ENCODE measurements around the gene OR51T1. TPM values are rescaled to one million over a fixed set of nuclear protein-coding genes. Genes with fewer than 3 reads are reported as not detected.

The OR51T1 gene
- total RNA-seq, 6 experiments from 2014 or later: not detected

DNA sequence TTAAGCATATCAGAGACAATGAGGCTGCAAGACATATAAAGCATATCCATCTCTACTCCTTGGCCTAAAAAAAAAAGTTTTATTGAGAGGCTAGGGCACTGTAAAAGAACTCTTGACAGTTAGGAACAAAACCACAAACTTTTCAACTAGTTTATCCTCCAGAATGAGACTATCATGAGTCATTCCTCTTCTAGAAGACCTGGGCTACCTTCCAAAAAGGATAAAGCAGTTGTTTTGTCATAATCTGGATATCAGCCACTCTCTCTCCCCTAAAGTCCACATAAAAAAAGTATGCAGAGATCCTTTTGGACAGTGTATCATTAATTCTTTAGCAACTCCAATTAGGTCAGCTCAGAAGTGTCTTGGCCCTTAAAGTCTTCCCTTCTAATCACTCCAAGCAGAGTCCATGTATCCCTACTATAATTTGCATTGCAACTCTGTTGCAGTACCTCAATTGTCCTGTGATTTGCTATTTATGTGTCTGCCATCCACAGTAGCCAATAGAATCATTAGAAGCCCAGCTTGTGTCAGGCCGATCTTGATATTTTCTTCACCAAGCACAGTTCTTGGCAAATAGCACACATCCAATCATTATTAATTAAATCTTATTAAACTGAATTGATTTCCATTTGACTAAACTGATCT is 10.4 kb downstream of the OR51T1 start:
- no peaks in the 10 kb centered on the region for H3K27me3 ChIP-seq
- 67% methylated on average over 1 of the region's 1 CpG for WGBS (ENCODE audit: insufficient coverage, low coverage, low lambda C conversion rate, missing lambda C conversion rate)
- H3K36me3 ChIP-seq: no peaks in the 10 kb centered on the region
- no peak overlapping the region for H3K4me3 ChIP-seq
- no peak for TF ChIP-seq POLR2A (IDR thresholded peaks at IDR 0.05)
- TF ChIP-seq, protein P1, sequence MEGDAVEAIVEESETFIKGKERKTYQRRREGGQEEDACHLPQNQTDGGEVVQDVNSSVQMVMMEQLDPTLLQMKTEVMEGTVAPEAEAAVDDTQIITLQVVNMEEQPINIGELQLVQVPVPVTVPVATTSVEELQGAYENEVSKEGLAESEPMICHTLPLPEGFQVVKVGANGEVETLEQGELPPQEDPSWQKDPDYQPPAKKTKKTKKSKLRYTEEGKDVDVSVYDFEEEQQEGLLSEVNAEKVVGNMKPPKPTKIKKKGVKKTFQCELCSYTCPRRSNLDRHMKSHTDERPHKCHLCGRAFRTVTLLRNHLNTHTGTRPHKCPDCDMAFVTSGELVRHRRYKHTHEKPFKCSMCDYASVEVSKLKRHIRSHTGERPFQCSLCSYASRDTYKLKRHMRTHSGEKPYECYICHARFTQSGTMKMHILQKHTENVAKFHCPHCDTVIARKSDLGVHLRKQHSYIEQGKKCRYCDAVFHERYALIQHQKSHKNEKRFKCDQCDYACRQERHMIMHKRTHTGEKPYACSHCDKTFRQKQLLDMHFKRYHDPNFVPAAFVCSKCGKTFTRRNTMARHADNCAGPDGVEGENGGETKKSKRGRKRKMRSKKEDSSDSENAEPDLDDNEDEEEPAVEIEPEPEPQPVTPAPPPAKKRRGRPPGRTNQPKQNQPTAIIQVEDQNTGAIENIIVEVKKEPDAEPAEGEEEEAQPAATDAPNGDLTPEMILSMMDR (IDR thresholded peaks at IDR 0.05): no peak
- no peaks in the 10 kb centered on the region for H3K4me1 ChIP-seq
- intact Hi-C loops (cut with DNase I): no loop called here
- DNase-seq (no peak), ATAC-seq (no peak)
- H3K9me3 ChIP-seq: no peaks in the 10 kb centered on the region
- H3K27ac ChIP-seq: no peak overlapping the region

DNA sequence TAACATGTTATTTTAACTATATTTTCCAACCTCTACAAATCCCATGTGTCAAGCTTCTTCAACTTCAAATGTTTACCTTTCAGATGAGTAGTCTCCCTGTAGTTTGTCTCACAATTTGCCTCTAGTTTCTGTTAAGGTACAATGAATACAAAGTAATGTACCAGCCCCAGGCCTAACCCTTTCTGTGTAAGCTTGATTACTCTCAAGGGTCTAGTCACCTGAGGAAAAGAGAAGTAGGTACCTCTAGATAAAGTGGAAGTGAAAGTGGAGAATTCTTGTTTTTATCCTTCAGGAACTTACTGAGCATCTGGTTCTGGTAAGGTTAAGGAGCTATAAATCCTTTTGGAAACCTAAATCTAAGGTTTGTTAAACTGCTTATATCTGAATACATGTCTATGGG is 21.8 kb downstream of the OR51T1 start, which contains the start of gene OR51A7:
OR51A7 (plus strand) TSS at position 300 of the 400 bp plus-strand sequence. CDS start 3,587 bp downstream, outside the sequence.
- H3K36me3 ChIP-seq: no peaks in the 10 kb centered on the region
- DNase-seq (no peak), ATAC-seq (no peak)
- no peaks in the 10 kb centered on the region for H3K9me3 ChIP-seq
- H3K4me3 ChIP-seq: no peak within 1 kb of the TSS
- TF ChIP-seq, protein P1 (IDR thresholded peaks at IDR 0.05): no peak
- no peak for TF ChIP-seq POLR2A (IDR thresholded peaks at IDR 0.05)
- H3K27me3 ChIP-seq: no peaks in the 10 kb centered on the region
- no peaks in the 10 kb centered on the region for H3K4me1 ChIP-seq
- no peak within 1 kb of the TSS for H3K27ac ChIP-seq
- intact Hi-C loops (cut with DNase I): no loop called here

DNA sequence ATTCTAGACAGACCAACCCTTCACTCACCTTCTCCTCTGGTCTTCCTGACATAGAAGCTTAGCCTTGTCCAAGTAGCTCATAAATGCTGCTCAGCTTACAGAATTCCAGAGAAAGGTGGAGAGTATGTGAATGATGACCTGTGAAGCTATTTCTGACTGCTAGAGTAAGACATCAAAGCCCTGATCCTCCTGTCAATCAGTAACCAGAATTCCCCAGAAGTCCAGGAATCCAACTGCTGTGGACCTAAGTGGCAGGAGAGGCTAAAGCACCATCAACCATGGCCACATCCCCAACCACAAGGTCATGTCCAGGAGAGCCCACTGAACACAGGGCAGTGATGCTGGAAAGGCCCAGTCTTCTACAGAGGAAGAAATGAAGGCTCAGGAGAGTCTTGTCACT is 34.9 kb downstream of the OR51T1 start:
- TF ChIP-seq POLR2A (IDR thresholded peaks at IDR 0.05): no peak
- TF ChIP-seq, protein P1 (IDR thresholded peaks at IDR 0.05): no peak
- H3K27me3 ChIP-seq: no peaks in the 10 kb centered on the region
- DNase-seq: no peak
- intact Hi-C loops (cut with DNase I): no loop called here
- no peak overlapping the region for H3K27ac ChIP-seq
- H3K9me3 ChIP-seq: no peaks in the 10 kb centered on the region
- H3K36me3 ChIP-seq: no peaks in the 10 kb centered on the region
- no peak overlapping the region for H3K4me3 ChIP-seq
- H3K4me1 ChIP-seq: no peaks in the 10 kb centered on the region
- no peak for ATAC-seq

DNA sequence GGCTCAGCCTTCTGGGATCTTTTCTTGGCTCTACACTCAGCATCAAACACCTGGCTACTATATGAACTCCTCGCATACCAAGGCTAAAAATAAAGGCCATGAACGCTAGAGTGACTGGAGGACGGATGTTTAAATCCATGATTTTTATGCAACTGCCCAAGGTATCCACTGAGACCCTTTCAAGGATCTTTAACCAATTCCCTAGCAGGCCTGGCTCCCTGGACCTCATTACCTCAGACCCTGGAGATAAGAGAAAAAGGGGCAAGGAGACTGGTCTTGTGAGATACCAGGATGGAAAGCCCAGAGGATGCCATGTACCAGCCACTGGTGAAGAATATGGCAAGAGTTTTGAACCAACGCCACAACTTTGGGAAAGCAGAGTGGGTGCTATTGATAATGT is 37.5 kb downstream of the OR51T1 start, which contains the start of gene OR51G2:
OR51G2 (minus strand) TSS at position 101 of the 400 bp plus-strand sequence. CDS start 3,687 bp downstream, outside the sequence.
- H3K4me1 ChIP-seq: no peaks in the 10 kb centered on the region
- H3K36me3 ChIP-seq: no peaks in the 10 kb centered on the region
- no peak within 1 kb of the TSS for H3K4me3 ChIP-seq
- TF ChIP-seq, protein P1 (IDR thresholded peaks at IDR 0.05): no peak
- TF ChIP-seq POLR2A (IDR thresholded peaks at IDR 0.05): no peak
- ATAC-seq (no peak), DNase-seq (no peak)
- no peak within 1 kb of the TSS for H3K27ac ChIP-seq
- intact Hi-C loops (cut with DNase I): no loop called here
- 49% methylated on average over 4 of the region's 4 CpGs for WGBS (ENCODE audit: insufficient coverage, low coverage, low lambda C conversion rate, missing lambda C conversion rate)
- no peaks in the 10 kb centered on the region for H3K9me3 ChIP-seq
- no peaks in the 10 kb centered on the region for H3K27me3 ChIP-seq

DNA sequence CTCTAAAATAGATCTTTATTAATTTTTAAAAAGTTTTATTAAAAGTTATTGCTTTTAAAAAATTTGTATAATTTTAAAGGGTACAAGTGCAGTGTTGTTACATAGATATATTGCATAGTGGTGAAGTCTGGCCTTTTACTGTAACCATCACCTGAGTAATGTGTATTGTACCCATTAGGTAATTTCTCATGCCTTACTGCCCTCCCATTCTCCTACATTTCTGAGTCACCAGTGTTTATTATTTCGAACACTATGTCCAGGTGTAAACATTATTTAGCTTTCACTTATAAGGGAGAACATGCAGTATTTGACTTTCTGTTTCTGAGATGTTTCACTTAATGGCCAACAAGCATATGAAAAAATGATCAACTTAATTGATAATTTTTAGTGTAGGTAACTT is 40.1 kb downstream of the OR51T1 start:
- no peaks in the 10 kb centered on the region for H3K27me3 ChIP-seq
- no peaks in the 10 kb centered on the region for H3K36me3 ChIP-seq
- H3K9me3 ChIP-seq: no peaks in the 10 kb centered on the region
- no peak overlapping the region for H3K27ac ChIP-seq
- TF ChIP-seq, protein P1 (IDR thresholded peaks at IDR 0.05): no peak
- TF ChIP-seq POLR2A (IDR thresholded peaks at IDR 0.05): no peak
- no peaks in the 10 kb centered on the region for H3K4me1 ChIP-seq
- no peak for ATAC-seq
- DNase-seq: no peak
- intact Hi-C loops (cut with DNase I): no loop called here
- no peak overlapping the region for H3K4me3 ChIP-seq
- 52% methylated on average over 1 of the region's 1 CpG for WGBS (ENCODE audit: insufficient coverage, low coverage, low lambda C conversion rate, missing lambda C conversion rate)
